GM19463 (cell line): ENCODE results near the gene ALX3.

Source experiments
- ATAC-seq: cut with Tn5 transposase; IDR thresholded peaks from one replicate; pipeline ENCODE4 v1.9.1; 2021; ENCODE audit warnings: mild to moderate bottlenecking, moderate library complexity; ENCODE audit not compliant: unreplicated experiment

ALX3 gene

DNA sequence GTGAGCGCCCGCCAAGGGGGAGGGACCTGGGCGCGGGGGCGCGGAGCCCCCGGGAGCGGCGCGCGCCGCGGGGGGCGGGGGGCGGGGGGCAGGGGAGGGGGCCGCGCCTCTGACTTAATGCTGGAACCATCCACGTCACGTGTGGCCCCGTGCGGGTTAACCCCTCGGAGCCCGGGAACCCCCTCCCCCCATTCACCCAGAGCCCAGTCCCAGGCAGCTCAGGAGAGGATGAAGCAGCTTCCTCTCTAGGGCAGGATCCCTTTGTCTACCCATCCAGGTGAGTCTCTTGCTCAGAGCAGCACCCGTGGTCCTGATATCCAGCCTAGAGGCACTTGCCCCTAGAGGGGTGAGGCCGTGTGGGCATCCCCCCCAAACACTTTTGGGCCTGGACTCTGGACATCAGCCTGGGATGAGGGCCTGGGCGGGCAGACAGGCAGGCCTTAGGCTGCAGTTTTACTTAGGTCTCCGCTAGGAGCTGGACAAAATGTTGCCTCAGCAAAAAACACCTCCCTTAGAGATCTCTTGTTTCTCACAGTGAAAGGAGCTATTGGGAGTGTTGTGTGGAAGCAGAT, at the start of gene ALX3:
TSS of gene ALX3 (minus strand) at position 2 of the 572 bp plus-strand sequence. CDS start 60 bp downstream, outside the sequence.
- no peak for ATAC-seq

DNA sequence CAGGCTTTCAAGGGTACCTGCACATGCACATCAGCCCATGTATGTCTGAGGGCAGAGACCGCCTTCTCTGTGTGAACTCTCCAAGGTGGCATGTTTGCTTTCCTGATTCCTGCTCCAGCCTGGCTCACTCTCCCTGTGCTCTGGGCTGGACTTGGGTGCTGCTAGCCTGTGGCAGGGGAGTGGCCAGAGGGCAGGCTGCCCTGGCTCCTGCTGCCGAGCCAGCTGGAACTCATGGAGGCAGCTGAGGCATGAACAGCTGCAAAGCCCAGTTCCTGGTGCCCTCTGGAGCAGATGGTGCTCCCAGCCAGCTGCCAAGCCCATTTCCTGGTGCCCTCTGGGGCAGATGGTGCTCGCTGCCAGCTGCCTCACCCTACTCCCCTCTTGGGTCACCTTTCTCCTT, 49.4 kb upstream of the ALX3 start:
- ATAC-seq = no peak

DNA sequence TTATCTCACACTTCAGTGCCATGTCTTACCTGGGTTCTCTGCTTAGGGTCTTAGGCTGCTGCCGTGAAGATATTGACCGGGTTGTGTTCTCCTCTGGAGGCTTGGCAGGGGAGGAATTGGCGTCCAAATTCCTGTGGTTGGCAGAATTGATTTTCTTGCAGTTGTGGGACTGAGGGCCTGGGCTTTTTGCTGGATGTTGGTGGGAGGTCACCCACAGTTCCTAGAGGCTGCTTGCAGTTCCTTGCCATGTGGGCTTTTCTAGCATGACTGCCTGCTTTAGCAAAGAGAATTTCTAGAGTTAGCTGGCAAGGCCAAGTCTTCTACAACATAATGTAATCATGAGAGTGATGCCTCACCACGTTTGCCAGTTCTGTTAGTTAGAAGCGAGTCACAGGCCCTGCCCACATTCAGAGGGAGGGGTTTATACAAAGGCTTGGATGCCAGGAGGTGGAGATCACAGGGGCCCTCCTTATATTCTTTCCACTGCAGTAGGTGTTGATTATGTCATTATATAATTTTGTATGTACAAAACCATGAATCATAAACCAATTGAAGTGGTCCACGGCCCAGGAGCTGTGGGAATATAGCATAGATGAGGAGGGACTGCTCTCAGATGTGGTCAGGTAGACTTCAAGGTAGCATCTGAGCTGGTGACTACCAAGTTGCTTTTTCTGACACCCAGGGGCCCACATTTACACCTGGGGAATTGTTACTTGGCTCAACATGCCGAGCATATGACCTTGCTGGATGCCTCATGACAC, 48.3 kb upstream of the ALX3 start:
- no peak for ATAC-seq

DNA sequence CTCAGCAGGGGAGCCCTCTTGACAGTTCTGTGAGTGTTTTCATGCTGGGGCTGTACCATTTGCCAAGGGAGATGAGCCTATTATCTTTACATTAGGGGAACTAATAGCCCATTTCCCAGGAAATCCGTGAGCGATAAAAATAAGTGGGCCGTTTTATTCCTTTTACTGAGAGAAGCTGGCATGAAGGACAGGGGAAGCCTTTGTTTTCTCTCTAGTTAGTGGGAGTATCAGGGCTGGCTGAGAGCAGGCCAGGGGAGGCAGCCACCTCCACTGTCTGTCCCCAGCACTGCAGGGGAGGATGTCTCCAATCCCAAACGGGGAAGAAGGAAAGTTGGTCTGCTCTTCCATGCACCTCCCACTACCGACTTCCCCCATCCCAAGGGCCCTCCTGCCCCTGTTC, 44.3 kb upstream of the ALX3 start:
- no peak for ATAC-seq

DNA sequence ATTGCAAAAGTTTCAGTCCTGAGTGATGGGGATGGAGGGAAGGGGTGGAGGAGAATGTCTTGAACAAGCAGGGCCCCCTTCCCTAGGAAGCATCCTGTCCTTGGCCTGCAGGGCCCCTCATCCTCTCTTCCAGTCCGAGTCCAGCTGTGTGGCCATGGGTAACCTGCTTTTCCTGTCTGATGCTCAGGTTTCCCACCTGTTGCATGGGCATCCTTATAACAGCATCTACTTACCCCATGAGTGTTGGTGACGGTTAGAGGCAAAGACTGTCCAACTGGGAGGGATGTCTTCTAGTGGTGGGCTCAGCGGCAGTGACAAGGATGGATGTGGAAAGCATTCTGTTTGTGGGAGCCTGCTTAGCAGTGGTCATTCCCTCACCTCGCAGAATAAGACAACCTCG, 43.7 kb upstream of the ALX3 start:
- no peak for ATAC-seq

DNA sequence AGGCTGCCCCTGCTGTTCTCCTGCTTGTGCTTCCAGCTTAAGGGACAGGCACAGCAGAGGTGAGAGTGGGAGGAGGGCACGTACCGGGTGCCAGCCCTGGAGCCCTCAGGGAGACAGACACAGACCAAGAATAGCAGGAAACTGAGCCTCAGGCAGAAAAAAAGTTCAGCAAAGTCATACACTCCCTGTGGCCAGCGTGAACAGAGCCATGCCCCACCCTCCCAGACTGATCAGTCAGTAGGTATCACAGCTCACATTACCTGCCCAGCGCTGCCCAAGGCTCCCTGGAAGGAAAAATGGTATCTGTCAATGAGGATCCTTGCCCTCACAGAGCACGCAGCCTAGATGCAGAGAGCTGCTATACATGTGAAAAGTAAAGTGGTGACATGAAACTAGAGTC, 43.1 kb upstream of the ALX3 start:
- no peak for ATAC-seq

DNA sequence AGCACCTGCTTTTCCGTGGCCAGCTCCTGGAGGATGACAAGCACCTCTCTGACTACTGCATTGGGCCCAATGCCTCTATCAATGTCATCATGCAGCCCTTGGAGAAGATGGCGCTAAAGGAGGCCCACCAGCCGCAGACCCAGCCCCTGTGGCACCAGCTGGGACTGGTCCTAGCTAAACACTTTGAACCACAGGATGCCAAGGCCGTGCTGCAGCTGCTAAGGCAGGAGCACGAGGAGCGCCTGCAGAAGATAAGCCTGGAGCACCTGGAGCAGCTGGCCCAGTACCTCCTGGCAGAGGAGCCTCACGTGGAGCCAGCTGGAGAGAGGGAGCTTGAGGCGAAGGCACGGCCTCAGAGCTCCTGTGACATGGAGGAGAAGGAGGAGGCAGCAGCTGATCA, 42.2 kb upstream of the ALX3 start:
- no peak for ATAC-seq

DNA sequence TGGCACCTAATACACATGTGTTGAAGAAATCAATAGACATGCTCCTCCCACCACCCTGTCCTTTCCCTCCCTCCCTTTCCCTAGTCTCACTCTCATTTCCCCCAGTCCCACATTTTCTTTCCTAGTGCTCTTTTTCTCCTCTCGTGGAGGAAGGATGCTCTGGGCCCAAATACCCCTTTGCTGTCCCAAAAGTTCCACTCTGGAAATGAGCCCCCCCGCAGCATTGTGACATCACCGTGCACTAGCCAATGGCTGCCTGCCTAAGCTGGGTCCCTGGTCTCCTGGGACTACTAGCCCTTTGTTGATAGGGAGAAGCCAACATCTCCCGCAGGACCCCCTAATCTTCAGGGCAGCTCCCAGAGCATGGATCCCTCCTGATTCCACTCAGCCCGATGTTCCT, 41.7 kb upstream of the ALX3 start, which contains the start of gene UBL4B:
TSS of gene UBL4B (plus strand) at position 301 of the 400 bp plus-strand sequence. CDS start at position 393, 92 bp downstream.
- ATAC-seq = no peak

DNA sequence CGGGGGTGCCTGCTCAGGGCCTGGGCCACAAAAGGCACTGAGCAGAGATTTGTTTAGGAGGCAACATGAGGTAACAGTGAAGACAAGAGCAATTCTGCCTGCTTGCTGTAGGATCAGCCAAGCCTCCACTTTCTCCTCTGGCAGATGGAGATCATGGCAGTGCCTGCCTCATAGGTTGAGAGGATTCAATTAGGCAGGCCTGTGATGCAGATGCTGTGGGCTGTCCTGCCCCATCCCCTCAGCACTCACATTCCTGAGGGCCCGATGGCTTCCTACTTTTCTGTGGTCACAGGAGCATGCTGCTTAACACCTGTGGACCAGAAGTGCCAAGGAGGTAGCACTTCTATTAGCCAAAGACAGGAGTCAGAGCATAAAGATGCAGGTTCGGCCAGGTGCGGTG, 40.6 kb upstream of the ALX3 start:
- ATAC-seq = no peak

DNA sequence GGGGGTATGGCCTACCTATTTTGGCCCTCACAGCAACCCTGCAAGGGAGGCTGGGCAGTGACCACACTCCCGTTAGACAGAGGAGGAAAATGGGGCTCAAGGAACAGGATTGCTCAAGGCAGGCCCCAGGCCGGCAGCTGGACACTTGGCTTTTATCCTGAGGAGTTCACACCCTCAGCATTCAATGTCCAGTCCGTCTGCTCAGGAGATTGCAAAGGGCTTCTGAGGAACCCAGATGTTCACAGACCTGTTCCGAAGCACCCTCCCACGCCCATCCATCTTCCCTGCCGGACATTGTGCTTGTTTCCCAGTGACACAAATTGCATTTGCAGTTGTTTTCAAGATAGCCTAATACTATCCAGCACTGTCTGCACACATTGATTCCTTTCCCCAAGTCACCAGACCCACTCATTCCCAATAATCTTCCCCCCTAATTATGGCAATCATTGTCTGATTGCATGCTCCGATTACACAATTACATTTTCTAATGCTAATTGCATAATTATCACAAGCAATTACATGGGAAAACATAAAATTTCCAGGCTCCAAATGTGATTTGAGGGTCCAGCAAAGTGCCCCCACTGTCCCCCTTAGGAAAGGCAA, 37.5 kb upstream of the ALX3 start:
- ATAC-seq = no peak

DNA sequence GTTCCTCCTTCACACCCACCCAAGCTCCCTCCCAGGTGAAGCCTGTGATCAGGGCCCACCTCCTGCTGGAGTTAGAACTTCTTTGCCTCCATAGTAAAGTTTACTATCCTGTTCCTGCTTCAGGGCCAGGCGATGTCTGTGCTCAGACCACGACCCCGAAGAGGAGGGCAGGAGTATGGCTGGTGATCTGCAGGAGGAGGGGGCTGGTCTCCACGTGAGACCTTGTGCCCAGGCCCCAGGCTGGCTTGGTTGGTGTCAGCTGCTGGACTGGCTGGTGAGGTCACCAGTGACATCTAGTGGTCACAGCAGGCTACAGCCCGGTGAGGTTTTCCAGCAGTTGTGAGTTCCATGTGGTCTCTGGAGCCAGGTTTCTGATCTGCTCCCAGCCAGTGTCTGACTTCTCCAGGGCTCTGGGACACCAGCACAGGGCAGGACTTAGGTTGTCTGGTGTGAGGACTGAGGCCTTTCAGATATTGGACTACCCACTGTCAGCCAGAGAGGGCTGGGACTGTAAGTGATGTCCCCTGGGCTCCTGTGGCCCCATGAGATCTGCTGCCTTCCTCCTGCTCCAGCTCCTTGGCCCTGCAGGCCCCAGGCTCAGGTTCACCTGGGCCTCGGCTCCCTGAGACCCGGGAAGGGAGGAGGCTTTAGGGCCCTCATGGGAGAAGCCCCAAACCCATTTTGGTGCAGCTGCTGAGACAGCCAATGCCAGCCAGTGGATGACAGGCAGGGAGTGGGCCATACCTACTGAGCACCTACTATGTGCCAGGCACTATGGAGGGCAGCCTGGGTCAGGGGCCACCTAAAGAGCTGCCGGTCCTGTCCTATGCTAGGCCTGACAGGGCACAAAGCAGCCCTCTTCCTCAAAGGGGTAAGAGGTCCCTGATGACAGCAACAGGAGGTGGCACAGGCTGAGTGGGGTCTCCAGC, 35.8 kb upstream of the ALX3 start:
- no peak for ATAC-seq

DNA sequence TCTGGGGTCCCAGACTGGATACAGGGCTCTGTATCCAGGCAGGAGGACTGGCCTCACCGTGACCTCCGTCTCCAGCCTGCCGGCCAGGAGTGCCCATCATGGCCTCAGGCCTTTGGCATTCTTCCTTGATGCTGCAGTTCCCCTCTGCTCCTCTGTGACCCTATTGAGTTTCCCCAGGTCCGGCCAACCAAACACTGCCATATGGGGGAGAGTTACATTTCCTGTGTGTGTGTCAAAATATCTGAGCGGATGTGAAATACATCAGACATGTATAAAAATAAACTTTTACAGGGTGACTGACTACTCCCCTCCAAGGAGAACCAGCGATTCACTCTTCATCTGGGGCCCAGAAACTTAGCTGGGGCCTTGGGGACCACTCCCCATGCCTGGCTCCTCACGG, 31.6 kb upstream of the ALX3 start:
- ATAC-seq = no peak

DNA sequence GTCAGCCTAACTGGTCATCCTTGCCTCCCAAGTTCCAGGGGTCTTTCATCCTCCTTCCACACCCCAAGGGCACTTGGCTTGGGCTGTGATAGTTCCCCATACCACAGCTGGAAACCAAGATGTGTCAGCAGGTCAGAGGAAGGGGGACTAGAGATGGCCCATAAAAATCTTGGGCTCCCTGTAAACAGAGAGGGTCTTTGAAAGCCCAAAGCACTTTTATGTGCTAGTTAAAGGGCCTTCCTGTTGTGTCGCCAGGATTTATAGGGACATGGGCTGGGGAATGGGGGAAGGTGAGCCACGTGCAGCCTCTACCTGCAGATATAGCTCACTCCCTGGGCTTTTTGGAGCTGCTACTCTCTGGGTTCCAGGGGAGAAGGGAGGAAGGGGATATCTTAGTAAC, 29.9 kb upstream of the ALX3 start:
- ATAC-seq = no peak

DNA sequence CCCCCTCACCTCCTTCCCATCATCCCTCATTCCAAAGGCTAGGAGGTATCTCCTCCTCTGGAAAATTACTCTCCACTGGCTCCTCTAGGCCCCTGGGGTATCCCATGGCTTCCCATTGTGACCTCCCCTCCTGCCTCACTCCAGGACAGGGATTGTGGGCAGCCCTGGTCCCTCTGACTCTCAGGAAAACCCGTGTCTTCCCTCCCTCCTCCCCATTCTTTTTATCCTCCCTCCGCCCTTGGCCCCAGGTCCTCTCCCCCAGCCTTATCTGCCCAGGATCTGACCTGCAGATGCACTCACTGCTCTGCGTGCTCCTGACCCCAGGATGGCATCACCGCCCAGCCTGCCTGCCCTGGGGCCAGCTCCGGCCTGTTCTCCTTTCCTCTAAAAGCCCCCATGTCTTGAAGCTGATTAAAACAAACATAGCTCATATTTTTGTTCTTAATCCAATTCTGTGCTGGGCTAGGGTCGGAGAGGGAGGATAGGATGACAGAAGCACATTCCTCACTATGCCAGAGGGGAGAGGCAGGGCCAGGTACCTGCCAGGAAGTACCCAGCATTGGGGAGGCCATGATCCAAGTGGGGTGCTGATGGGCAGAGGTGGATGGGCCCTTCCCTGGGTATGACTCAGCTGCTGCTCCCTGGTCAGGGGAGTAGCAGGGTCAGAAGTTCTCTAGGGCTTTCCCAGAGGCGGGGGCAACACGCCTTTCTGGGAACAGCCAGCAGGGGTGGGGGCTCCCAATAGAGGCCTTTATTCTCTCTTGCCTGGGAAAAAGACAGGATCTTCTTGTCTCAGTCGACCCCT, 28.0 kb upstream of the ALX3 start:
- ATAC-seq = no peak

DNA sequence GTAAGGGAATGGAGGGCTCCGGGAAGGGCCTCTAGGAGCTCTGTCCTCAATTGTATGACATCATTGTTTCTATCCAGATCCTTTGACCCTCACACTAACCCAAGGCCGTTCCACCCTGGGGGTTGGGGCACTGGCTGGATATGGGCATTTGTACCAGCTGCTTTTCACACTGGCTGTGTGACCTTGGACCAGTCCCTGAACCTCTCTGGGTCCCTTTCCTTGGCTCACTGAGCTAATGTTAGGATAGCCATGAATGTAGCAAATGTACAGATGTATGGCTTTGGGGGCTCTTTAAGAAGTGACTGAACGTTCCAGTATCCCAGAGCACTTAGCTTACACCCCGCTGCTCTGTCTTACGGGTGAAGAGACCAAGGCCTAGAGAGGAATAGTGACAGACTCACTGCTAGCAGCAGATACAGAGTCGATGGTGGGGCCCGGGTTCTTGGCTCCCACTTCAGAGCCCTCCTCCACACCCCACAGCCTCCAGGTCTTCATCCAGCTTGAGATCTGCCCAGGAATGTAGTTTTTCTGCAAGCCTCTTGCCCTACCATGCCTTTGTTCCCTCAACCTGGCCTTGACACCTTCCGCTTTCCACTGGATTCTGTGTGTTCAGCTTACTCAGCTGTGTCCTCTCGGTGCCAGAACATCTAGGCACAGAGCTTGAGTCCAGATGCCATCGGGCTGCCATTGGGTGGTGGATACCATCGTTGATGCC, 27.2 kb upstream of the ALX3 start:
- no peak for ATAC-seq

DNA sequence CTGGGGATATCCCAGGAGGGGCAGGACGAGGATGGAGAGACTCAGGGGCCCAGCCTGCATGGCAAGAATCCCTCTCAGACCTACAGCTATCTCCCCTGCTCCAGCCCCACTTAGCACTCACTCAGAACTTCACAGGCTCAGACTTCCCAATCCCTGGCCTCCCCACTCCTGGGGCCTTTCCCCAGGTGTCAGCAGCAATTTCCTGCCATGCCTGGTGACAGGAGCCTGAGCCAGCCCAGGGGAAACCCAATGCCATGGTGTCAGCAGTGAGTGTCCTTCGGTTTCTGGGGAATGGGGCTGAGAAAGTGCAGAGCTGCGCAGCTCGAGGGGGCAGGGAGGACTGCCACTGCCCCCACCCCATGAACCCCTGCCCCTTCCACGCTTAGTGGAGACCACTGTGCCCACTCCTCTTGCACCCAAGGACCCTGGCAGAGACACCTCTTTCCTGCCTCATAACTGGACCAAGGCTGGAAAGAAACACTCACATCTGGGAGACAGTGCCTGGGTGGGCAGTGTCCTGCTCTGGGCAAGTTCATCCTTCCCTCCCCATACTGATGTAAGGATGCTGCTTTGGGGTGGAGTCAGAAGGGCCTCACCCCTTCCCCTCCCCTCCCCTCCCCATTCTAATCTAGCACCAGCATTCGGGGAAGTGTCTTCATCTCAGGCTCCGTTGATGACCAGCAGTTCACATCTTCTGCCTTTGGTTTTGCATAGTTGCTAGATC, 24.6 kb upstream of the ALX3 start:
- ATAC-seq = no peak

DNA sequence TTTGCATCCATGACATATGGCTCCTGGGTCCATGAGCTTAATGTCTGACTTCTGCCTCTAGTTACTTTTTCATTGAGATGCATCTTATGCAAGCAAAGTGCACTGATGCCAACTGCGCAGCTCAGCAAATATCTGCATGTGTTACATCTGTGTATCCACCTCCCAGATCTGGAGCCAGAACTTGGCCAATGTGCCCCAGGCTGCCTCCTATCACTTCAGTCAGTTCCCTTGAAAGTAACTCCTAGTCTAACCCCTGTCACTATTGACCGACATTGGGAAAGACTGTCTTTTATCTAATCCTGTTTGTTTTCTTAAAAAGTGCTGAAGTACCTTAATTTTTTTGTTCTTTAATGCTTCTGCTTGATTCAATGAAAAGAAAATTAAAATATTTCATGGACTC, 22.5 kb upstream of the ALX3 start:
- no peak for ATAC-seq

DNA sequence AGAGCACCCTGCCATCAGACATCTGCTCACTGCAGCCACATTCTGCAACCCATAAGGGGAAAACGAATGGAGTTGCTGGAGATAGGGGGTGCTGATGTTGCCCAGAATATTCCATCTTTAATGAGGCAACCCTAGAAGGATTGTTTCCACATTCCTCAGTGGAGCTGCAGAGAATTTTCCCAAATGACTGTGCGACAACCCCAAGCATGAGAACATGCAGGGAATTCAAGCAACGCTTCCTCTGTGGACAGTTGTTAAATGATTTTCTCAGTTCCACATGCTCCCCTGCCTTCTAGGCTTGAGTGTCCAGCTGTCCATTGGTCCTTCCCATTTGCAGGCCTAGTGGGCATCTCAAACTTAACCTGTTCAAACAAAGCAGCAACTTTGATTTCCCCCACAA, 21.3 kb upstream of the ALX3 start:
- no peak for ATAC-seq

DNA sequence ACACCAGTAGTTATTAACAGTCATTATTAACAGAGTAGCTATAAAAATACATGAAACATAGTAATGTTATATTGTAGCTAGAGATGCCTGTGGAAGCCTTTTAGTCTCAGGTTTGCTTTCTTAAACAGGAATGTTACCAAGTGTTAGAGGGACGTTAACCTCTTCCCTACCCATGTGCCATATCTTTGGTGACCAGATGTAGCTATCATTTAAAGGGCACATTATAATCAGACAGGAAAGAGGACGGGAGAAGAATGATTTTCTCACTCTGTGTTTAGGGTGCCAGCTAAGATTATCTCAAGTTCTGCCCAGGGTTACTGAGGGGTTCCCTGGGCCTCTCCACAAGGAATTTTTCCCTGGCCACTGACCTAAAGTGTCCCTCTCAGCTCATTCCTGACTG, 20.9 kb upstream of the ALX3 start:
- no peak for ATAC-seq
